ENCODE results near the gene PCID2. TPM values are rescaled to one million over a fixed set of nuclear protein-coding genes. Genes with fewer than 3 reads are reported as not detected.

The PCID2 gene
- total RNA-seq, 1 donor, result 48.5 TPM

DNA sequence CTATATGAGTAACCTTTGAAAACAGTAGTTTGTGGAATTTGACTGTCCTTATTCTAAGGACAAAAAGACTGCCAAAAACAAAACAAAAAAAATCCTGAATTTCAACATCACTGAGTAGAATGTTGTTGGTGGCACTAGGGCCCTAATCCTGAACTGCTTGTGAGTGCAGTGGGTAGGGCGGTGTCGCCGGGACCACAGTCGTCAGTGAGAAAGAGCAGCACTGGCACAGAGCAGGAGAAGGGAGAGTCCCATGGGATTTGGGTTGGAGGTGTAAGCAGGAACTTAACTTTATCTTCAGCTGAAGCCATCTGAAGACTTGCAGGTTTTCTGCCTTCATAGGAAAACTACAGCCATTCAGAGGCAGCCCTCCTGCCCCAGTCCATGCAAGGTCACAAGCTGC lies 5.6 kb downstream of the PCID2 start:
- Histone ChIP-seq H3K9me3 (ENCODE audit: low read depth, low read length) (no peaks in the 10 kb centered on the region), H4K20me1 (ENCODE audit: insufficient read depth, low read length) (peaks cover 33% of the 10 kb centered on the region), H3K4me1 (ENCODE audit: insufficient read depth, low read length) (peaks cover 27% of the 10 kb centered on the region), H3K4me3 (ENCODE audit: insufficient read depth, low read length) (no peak overlapping the region), H3K79me2 (ENCODE audit: insufficient read depth, low read length) (peaks cover 92% of the 10 kb centered on the region), H3K27ac (ENCODE audit: low read depth, low read length) (no peak overlapping the region), H3K4me2 (ENCODE audit: insufficient read depth, low read length) (no peak overlapping the region), H3K36me3 (ENCODE audit: insufficient read depth, low read length) (peaks cover 24% of the 10 kb centered on the region), H3K27me3 (ENCODE audit: insufficient read depth, low read length) (no peaks in the 10 kb centered on the region), H2AFZ (ENCODE audit: low read length) (no peak overlapping the region)
- TF ChIP-seq, protein P1, sequence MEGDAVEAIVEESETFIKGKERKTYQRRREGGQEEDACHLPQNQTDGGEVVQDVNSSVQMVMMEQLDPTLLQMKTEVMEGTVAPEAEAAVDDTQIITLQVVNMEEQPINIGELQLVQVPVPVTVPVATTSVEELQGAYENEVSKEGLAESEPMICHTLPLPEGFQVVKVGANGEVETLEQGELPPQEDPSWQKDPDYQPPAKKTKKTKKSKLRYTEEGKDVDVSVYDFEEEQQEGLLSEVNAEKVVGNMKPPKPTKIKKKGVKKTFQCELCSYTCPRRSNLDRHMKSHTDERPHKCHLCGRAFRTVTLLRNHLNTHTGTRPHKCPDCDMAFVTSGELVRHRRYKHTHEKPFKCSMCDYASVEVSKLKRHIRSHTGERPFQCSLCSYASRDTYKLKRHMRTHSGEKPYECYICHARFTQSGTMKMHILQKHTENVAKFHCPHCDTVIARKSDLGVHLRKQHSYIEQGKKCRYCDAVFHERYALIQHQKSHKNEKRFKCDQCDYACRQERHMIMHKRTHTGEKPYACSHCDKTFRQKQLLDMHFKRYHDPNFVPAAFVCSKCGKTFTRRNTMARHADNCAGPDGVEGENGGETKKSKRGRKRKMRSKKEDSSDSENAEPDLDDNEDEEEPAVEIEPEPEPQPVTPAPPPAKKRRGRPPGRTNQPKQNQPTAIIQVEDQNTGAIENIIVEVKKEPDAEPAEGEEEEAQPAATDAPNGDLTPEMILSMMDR (IDR thresholded peaks at IDR 0.05; ENCODE audit: extremely low read depth, low read depth, low read length), result no peak
- DNase-seq (ENCODE audit: insufficient read length, low spot score, missing footprints), result no peak

GRCh38 chr13:113201815-113202214 lies 6.7 kb downstream of the PCID2 start:
- peaks cover 33% of the 10 kb centered on the region for H4K20me1 ChIP-seq (ENCODE audit: insufficient read depth, low read length)
- DNase-seq (ENCODE audit: insufficient read length, low spot score, missing footprints), result no peak
- no peak overlapping the region for H3K4me3 ChIP-seq (ENCODE audit: insufficient read depth, low read length)
- TF ChIP-seq, protein P1 (IDR thresholded peaks at IDR 0.05; ENCODE audit: extremely low read depth, low read depth, low read length), result no peak
- H3K9me3 ChIP-seq (ENCODE audit: low read depth, low read length), result no peaks in the 10 kb centered on the region
- H3K36me3 ChIP-seq (ENCODE audit: insufficient read depth, low read length), result peaks cover 35% of the 10 kb centered on the region
- peaks cover 87% of the 10 kb centered on the region for H3K79me2 ChIP-seq (ENCODE audit: insufficient read depth, low read length)
- H3K4me2 ChIP-seq (ENCODE audit: insufficient read depth, low read length), result no peak overlapping the region
- H2AFZ ChIP-seq (ENCODE audit: low read length), result no peak overlapping the region
- H3K4me1 ChIP-seq (ENCODE audit: insufficient read depth, low read length), result peaks cover 17% of the 10 kb centered on the region
- H3K27ac ChIP-seq (ENCODE audit: low read depth, low read length), result no peak overlapping the region
- no peaks in the 10 kb centered on the region for H3K27me3 ChIP-seq (ENCODE audit: insufficient read depth, low read length)

DNA sequence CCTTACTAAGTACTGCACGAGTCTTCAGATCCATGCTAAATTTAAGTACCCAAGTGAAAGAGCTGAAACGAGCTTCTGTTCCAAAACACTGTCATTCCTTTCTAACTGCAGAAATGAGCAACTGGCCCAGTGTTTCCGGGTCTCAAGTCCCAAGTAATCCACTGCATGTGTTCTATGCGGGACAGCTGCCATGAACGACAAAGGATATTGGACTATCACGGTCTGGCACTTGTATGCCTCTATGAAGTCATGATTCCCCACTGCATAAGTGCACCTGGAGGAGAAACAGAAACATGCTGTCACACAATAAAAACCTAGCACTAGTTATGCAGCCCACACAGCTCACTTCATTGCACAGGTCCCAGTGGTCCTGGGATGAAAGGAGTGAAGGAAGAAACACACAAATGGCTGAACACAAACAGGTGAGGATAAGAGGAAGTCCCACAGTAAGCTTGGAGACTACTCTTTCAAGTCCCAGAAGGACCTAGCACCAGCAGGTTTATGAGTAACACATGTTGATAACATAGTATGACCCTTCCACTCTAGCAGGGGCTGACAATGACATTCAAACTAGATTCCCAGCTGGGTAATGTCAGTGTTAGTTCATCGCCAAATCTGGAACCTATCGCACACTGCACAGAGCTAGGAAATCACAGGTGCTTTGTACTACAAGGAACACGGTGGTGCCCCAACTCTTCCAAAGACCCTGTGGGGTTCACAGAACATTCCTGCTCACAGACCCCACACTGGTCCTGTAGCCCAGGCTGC lies 11.3 kb downstream of the PCID2 start:
- peaks cover 70% of the 10 kb centered on the region for H3K36me3 ChIP-seq (ENCODE audit: insufficient read depth, low read length)
- H3K79me2 ChIP-seq (ENCODE audit: insufficient read depth, low read length), result peaks cover 40% of the 10 kb centered on the region
- peaks cover 4% of the 10 kb centered on the region for H4K20me1 ChIP-seq (ENCODE audit: insufficient read depth, low read length)
- H2AFZ ChIP-seq (ENCODE audit: low read length), result no peak overlapping the region
- H3K4me2 ChIP-seq (ENCODE audit: insufficient read depth, low read length), result no peak overlapping the region
- H3K4me3 ChIP-seq (ENCODE audit: insufficient read depth, low read length), result no peak overlapping the region
- no peak for DNase-seq (ENCODE audit: insufficient read length, low spot score, missing footprints)
- no peak overlapping the region for H3K27ac ChIP-seq (ENCODE audit: low read depth, low read length)
- H3K9me3 ChIP-seq (ENCODE audit: low read depth, low read length), result no peaks in the 10 kb centered on the region
- TF ChIP-seq, protein P1 (IDR thresholded peaks at IDR 0.05; ENCODE audit: extremely low read depth, low read depth, low read length), result no peak
- H3K4me1 ChIP-seq (ENCODE audit: insufficient read depth, low read length), result peaks cover 12% of the 10 kb centered on the region
- no peaks in the 10 kb centered on the region for H3K27me3 ChIP-seq (ENCODE audit: insufficient read depth, low read length)

DNA sequence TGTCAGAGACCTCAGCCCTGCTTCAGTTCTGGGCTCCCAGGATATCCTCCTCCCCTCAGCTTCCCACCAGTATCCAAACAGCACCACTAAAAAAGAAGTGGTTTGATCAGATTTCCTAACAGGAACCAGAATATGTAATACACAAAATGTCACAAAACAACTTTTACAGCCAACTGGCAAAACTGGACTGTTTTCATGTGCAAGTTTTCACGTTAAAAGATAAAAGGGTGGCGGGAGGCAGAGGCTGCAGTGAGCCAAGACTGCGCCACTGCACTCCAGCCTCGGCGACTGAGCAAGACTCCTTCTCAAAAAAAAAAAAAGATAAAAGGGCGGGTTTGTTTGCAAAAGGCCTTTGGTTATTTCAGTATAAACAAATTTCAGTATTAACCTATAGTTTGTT lies 13.1 kb downstream of the PCID2 start:
- no peak overlapping the region for H3K4me2 ChIP-seq (ENCODE audit: insufficient read depth, low read length)
- TF ChIP-seq, protein P1 (IDR thresholded peaks at IDR 0.05; ENCODE audit: extremely low read depth, low read depth, low read length), result no peak
- no peak overlapping the region for H3K4me3 ChIP-seq (ENCODE audit: insufficient read depth, low read length)
- H2AFZ ChIP-seq (ENCODE audit: low read length), result no peak overlapping the region
- H3K4me1 ChIP-seq (ENCODE audit: insufficient read depth, low read length), result peaks cover 14% of the 10 kb centered on the region
- no peaks in the 10 kb centered on the region for H4K20me1 ChIP-seq (ENCODE audit: insufficient read depth, low read length)
- no peak overlapping the region for H3K27ac ChIP-seq (ENCODE audit: low read depth, low read length)
- H3K9me3 ChIP-seq (ENCODE audit: low read depth, low read length), result no peaks in the 10 kb centered on the region
- peaks cover 29% of the 10 kb centered on the region for H3K79me2 ChIP-seq (ENCODE audit: insufficient read depth, low read length)
- no peak for DNase-seq (ENCODE audit: insufficient read length, low spot score, missing footprints)
- H3K27me3 ChIP-seq (ENCODE audit: insufficient read depth, low read length), result no peaks in the 10 kb centered on the region
- peaks cover 84% of the 10 kb centered on the region for H3K36me3 ChIP-seq (ENCODE audit: insufficient read depth, low read length)
